GM12878 (cell line): ENCODE data around the gene ZBED1. TPM values are rescaled to one million over a fixed set of nuclear protein-coding genes. Genes with fewer than 3 reads are reported as not detected.

ENCODE experiments used
- ATAC-seq: fragments of 200-7000 bp; cut with Tn5 transposase; 3 replicates; pipeline ENCODE4 v1.9.1; 2020; ENCODE audit warnings: mild to moderate bottlenecking, moderate library complexity
- BruUV-seq: library from RNA; stranded (reverse); fragments of 400-500 nt; replicated peaks from 2 replicates; lab custom pipeline; 2021; lab: Mats Ljungman, UMichigan
- CTCF ChIA-PET: fragments of 300-600 bp; sonication (Branson Sonifier 250); formaldehyde crosslinking; extraction: SDS; loops from one replicate; lab custom pipeline; 2021; ENCODE audit warnings: inconsistent platforms; lab: Yijun Ruan, JAX
- POLR2A ChIA-PET: fragments of 350-600 bp; formaldehyde crosslinking; extraction: SDS; loops from one replicate; lab custom pipeline; 2021; ENCODE audit warnings: inconsistent platforms; lab: Charles Lee
- RAD21 ChIA-PET: fragments of 300-600 bp; sonication (Branson Sonifier 250); formaldehyde crosslinking; loops from one replicate; lab custom pipeline; 2023; ENCODE audit warnings: antibody characterized with exemption; ENCODE audit not compliant: unreplicated experiment; lab: Charles Lee
- SMC1A ChIA-PET: fragments of 300-600 bp; sonication (Branson Sonifier 250); formaldehyde crosslinking; loops from one replicate; lab custom pipeline; 2023; ENCODE audit not compliant: unreplicated experiment, uncharacterized antibody; lab: Charles Lee
- DNase-seq: peaks from one replicate; pipeline ENCODE4 v3.0.0-alpha.2; 2011; ENCODE audit warnings: low read depth, low spot score
- FAIRE-seq: peaks from 3 replicates; lab custom pipeline; 2011; peaks lifted over from hg19 to GRCh38; lab: Jason Lieb, UNC
- H2AFZ ChIP-seq: 2 replicates; pipeline ENCODE4 v1.6.0; 2011; ENCODE audit warnings: low read depth, low read length, control low read depth; ENCODE audit not compliant: control insufficient read depth
- H3K27ac ChIP-seq: 2 replicates; pipeline ENCODE4 v1.5.1; 2011; ENCODE audit warnings: control low read depth; ENCODE audit not compliant: control insufficient read depth, insufficient read depth
- H3K27me3 ChIP-seq, 2 experiments: replicated peaks in 1 of 2; 2 replicates each; pipeline versions ENCODE4 v1.6.0 to v1.6.1; 2011; ENCODE audit warnings: low read length in 1 of 2; ENCODE audit not compliant: control insufficient read depth in 2 of 2, insufficient read depth in 2 of 2
- H3K36me3 ChIP-seq, 2 experiments: 2 replicates each; pipeline ENCODE4 v1.5.1; 2011; ENCODE audit warnings: low read length in 1 of 2; ENCODE audit not compliant: control insufficient read depth in 2 of 2, insufficient read depth in 2 of 2
- H3K4me1 ChIP-seq: 2 replicates; pipeline ENCODE4 v1.6.1; 2011; ENCODE audit warnings: mild to moderate bottlenecking, low read length, moderate library complexity, mixed read lengths; ENCODE audit not compliant: control insufficient read depth, insufficient read depth
- H3K4me2 ChIP-seq: 2 replicates; pipeline ENCODE4 v1.6.0; 2011; ENCODE audit warnings: control low read depth; ENCODE audit not compliant: control insufficient read depth, insufficient read depth
- H3K4me3 ChIP-seq: fragments of 200-600 bp; sonication (generic); 2 replicates; pipeline ENCODE4 v1.5.1; 2016
- H3K79me2 ChIP-seq: 2 replicates; pipeline ENCODE4 v1.6.0; 2011; ENCODE audit warnings: low read length; ENCODE audit not compliant: control insufficient read depth, insufficient read depth
- H3K9ac ChIP-seq: 2 replicates; pipeline ENCODE4 v1.8.0; 2011; ENCODE audit warnings: low read length, control low read depth, mixed read lengths; ENCODE audit not compliant: control insufficient read depth, insufficient read depth
- H3K9me3 ChIP-seq: replicated peaks from 3 replicates; pipeline ENCODE4 v1.5.1; 2011; ENCODE audit warnings: mild to moderate bottlenecking, low read length; ENCODE audit not compliant: control insufficient read depth, insufficient read depth
- H4K20me1 ChIP-seq: 2 replicates; pipeline ENCODE4 v1.6.0; 2011; ENCODE audit not compliant: control insufficient read depth, insufficient read depth
- ATF2 ChIP-seq: IDR thresholded peaks from 2 replicates; pipeline ENCODE4 v1.6.1; 2012; ENCODE audit warnings: low read length, inconsistent platforms
- BACH1 ChIP-seq: fragments of 450-650 bp; IDR thresholded peaks from 2 replicates; pipeline ENCODE4 v1.6.1; 2017; ENCODE audit warnings: mild to moderate bottlenecking, borderline replicate concordance
- CHD1 ChIP-seq: IDR thresholded peaks from 2 replicates; pipeline ENCODE4 v1.6.1; 2012; ENCODE audit warnings: low read depth, low read length, improper control_type of control experiment
- CHD4 ChIP-seq: fragments of 200-600 bp; sonication (generic); IDR thresholded peaks from 2 replicates; pipeline ENCODE4 v1.6.1; 2016; ENCODE audit warnings: mild to moderate bottlenecking
- DPF2 ChIP-seq: fragments of 450-650 bp; IDR thresholded peaks from 2 replicates; pipeline ENCODE4 v1.6.1; 2017; ENCODE audit warnings: mild to moderate bottlenecking
- E2F4 ChIP-seq: IDR thresholded peaks from 2 replicates; pipeline ENCODE4 v1.6.1; 2012; ENCODE audit warnings: low read depth, low read length, improper control_type of control experiment
- EZH2 ChIP-seq: IDR thresholded peaks from 2 replicates; pipeline ENCODE4 v1.6.1; 2012; ENCODE audit warnings: low read depth, mild to moderate bottlenecking, control low read depth, inconsistent platforms, low read length, borderline replicate concordance; ENCODE audit not compliant: control insufficient read depth
- FOS ChIP-seq: IDR thresholded peaks from 3 replicates; pipeline ENCODE4 v1.6.1; 2011; ENCODE audit warnings: borderline replicate concordance; ENCODE audit not compliant: insufficient read length; ENCODE audit errors: extremely low read depth
- HDAC2 ChIP-seq: fragments of 200-600 bp; sonication (generic); IDR thresholded peaks from 2 replicates; pipeline ENCODE4 v1.6.1; 2017
- NFYB ChIP-seq: IDR thresholded peaks from 2 replicates; pipeline ENCODE4 v1.6.1; 2011; ENCODE audit warnings: low read depth, mild to moderate bottlenecking, low read length, improper control_type of control experiment, moderate library complexity; ENCODE audit not compliant: insufficient read depth
- RAD21 ChIP-seq: IDR thresholded peaks from 2 replicates; pipeline ENCODE4 v1.6.1; 2011; ENCODE audit warnings: mild to moderate bottlenecking, low read depth, low read length, moderate library complexity; ENCODE audit not compliant: insufficient read depth
- RUNX3 ChIP-seq: IDR thresholded peaks from 2 replicates; pipeline ENCODE4 v1.6.1; 2012; ENCODE audit warnings: low read length, inconsistent platforms
- SPI1 ChIP-seq: IDR thresholded peaks from 2 replicates; pipeline ENCODE4 v1.6.1; 2011; ENCODE audit warnings: low read depth, mild to moderate bottlenecking, low read length, moderate library complexity, borderline replicate concordance; ENCODE audit not compliant: insufficient read depth
- SUPT20H ChIP-seq: IDR thresholded peaks from 2 replicates; pipeline ENCODE4 v1.6.1; 2011; ENCODE audit warnings: low read depth, mild to moderate bottlenecking, low read length, moderate library complexity, borderline replicate concordance; ENCODE audit not compliant: control insufficient read depth
- TBL1XR1 ChIP-seq: IDR thresholded peaks from 2 replicates; pipeline ENCODE4 v1.6.1; 2012; ENCODE audit warnings: low read depth, low read length, improper control_type of control experiment
- ZNF207 ChIP-seq: fragments of 450-650 bp; IDR thresholded peaks from 2 replicates; pipeline ENCODE4 v1.6.1; 2014; ENCODE audit warnings: antibody characterized with exemption, mild to moderate bottlenecking, borderline replicate concordance
- ZNF24 ChIP-seq: fragments of 450-650 bp; IDR thresholded peaks from 2 replicates; pipeline ENCODE4 v1.6.1; 2017; ENCODE audit warnings: antibody characterized with exemption, mild to moderate bottlenecking
- ZZZ3 ChIP-seq: IDR thresholded peaks from 2 replicates; pipeline ENCODE4 v1.6.1; 2011; ENCODE audit warnings: low read depth; ENCODE audit not compliant: control insufficient read depth, insufficient read length
- WGBS: methylation state at CpG from one replicate; pipeline ENCODE4 v1.1.6; 2016; ENCODE audit warnings: low lambda C conversion rate; ENCODE audit not compliant: insufficient replicate concordance, insufficient coverage; ENCODE audit errors: missing lambda C conversion rate; 5-methylcytosine and 5-hydroxymethylcytosine counted together
- in situ Hi-C: fragments of 300-500 bp; cut with MboI; formaldehyde crosslinking; loops from 9 replicates; pipeline ENCODE4 v1.14.3; 2018; ENCODE audit warnings: mixed read lengths
- intact Hi-C: fragments of 100-400 bp; cut with micrococcal nuclease; formaldehyde crosslinking; loops from one replicate; pipeline ENCODE4 v1.14.2; 2022; ENCODE audit not compliant: unreplicated experiment
- polyA plus RNA-seq, 11 experiments: library from polyadenylated mRNA; depleted of rRNA in 4 of 11; unstranded in 6 of 11; stranded (reverse) in 5 of 11; fragments of >200 nt; fragmentation: Nextera tagmentation in 4 of 11; fragmentation: Illumina TruSeq in 1 of 11; extraction: Ambion mirVana in 4 of 11; extraction: Trizol in 1 of 11; gene quantifications; 1 replicate in 1 of 11; 2 replicates in 10 of 11; pipeline versions ENCODE4 v1.2.1 to v1.2.3, GENCODE V29; 2011 to 2016; ENCODE audit warnings: inconsistent platforms in 2 of 11, missing spikeins in 2 of 11, low read depth in 1 of 11
- total RNA-seq, 4 experiments: library from RNA; depleted of rRNA in 3 of 4; stranded (reverse); fragments of >200 nt in 3 of 4; fragmentation: Illumina TruSeq in 1 of 4; extraction: Trizol in 1 of 4; gene quantifications; 2 replicates each; pipeline versions ENCODE4 v1.2.1 to v1.2.3, GENCODE V29; 2013 to 2021
- TF ChIP-seq, protein P1 (sequence below): fragments of 450-650 bp; IDR thresholded peaks from 2 replicates; pipeline ENCODE4 v1.6.1; 2016; ENCODE audit warnings: mild to moderate bottlenecking
- TF ChIP-seq, protein P2 (sequence below): fragments of 450-650 bp; IDR thresholded peaks from 2 replicates; pipeline ENCODE4 v1.6.1; 2017; ENCODE audit warnings: mild to moderate bottlenecking

ZBED1 gene
- total and polyA plus RNA-seq, 10 of the 15 experiments (the other 5 are each of a cell fraction or from before 2014, with no cell fraction given), result 1.9 to 75.5 (median 40.5) TPM

- ChIA-PET CTCF (no interaction called here), RAD21 (no interaction called here), SMC1A (no interaction called here), POLR2A (no interaction called here)
- no peak overlapping the region for H3K4me2 ChIP-seq
- H3K27ac ChIP-seq, result no peak overlapping the region
- no peak overlapping the region for H3K9ac ChIP-seq
- TF ChIP-seq ATF2 (no peak), DPF2 (no peak), RUNX3 (no peak), E2F4 (no peak), CHD4 (no peak), CHD1 (no peak), EZH2 (no peak), ZZZ3 (no peak), FOS (no peak), ZNF207 (no peak), RAD21 (no peak), SPI1 (no peak), ZNF24 (no peak), SUPT20H (no peak), BACH1 (no peak), HDAC2 (no peak), TBL1XR1 (no peak), NFYB (no peak)
- TF ChIP-seq, protein P1, sequence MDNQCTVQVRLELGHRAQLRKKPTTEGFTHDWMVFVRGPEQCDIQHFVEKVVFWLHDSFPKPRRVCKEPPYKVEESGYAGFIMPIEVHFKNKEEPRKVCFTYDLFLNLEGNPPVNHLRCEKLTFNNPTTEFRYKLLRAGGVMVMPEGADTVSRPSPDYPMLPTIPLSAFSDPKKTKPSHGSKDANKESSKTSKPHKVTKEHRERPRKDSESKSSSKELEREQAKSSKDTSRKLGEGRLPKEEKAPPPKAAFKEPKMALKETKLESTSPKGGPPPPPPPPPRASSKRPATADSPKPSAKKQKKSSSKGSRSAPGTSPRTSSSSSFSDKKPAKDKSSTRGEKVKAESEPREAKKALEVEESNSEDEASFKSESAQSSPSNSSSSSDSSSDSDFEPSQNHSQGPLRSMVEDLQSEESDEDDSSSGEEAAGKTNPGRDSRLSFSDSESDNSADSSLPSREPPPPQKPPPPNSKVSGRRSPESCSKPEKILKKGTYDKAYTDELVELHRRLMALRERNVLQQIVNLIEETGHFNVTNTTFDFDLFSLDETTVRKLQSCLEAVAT, result no peak
- TF ChIP-seq, protein P2, sequence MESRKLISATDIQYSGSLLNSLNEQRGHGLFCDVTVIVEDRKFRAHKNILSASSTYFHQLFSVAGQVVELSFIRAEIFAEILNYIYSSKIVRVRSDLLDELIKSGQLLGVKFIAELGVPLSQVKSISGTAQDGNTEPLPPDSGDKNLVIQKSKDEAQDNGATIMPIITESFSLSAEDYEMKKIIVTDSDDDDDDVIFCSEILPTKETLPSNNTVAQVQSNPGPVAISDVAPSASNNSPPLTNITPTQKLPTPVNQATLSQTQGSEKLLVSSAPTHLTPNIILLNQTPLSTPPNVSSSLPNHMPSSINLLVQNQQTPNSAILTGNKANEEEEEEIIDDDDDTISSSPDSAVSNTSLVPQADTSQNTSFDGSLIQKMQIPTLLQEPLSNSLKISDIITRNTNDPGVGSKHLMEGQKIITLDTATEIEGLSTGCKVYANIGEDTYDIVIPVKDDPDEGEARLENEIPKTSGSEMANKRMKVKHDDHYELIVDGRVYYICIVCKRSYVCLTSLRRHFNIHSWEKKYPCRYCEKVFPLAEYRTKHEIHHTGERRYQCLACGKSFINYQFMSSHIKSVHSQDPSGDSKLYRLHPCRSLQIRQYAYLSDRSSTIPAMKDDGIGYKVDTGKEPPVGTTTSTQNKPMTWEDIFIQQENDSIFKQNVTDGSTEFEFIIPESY, result no peak
- intact Hi-C loops (no loop called here), in situ Hi-C loops (no loop called here)
- DNase-seq (no peak), FAIRE-seq (no peak), ATAC-seq (no peak)
- no peaks in the 10 kb centered on the region; the same call in 1 of the 2 replicates for H3K79me2 ChIP-seq
- no peak overlapping the region for H2AFZ ChIP-seq
- no peaks in the 10 kb centered on the region for H3K36me3 ChIP-seq
- BruUV-seq, result no TSS peak
- no peaks in the 10 kb centered on the region for H3K27me3 ChIP-seq
- H3K4me1 ChIP-seq, result no peaks in the 10 kb centered on the region
- WGBS, result 72% methylated on average over 4 of the region's 5 CpGs
- H3K4me3 ChIP-seq, result no peak overlapping the region
- no peaks in the 10 kb centered on the region; the same call in 2 of the 3 replicates for H3K9me3 ChIP-seq
- no peaks in the 10 kb centered on the region for H4K20me1 ChIP-seq
Measured at GRCh38 chrX:2462074-2462473, 38.7 kb downstream of the ZBED1 start.
